Prostate gland (tissue), 2 donors: ENCODE measurements around the gene COTL1.

Experiments
- CTCF ChIP-seq, 4 experiments: fragments of 200-600 bp in 2 of 4; fragments of 450-650 bp in 2 of 4; sonication (generic) in 2 of 4; IDR thresholded peaks; 1 replicate in 3 of 4; 2 replicates in 1 of 4; pipeline ENCODE4 v1.5.1; 2016 to 2019; ENCODE audit warnings: antibody characterized with exemption in 4 of 4, mild to moderate bottlenecking in 2 of 4, moderate library complexity in 2 of 4
- POLR2A ChIP-seq: fragments of 450-650 bp; IDR thresholded peaks from one replicate; pipeline ENCODE4 v1.6.1; 2016; ENCODE audit warnings: antibody characterized with exemption, mild to moderate bottlenecking

- TF ChIP-seq POLR2A (no peak), CTCF (IDR thresholded peaks at IDR 0.05) (no peak)
Observed at GRCh38 chr16:84652566-84652965, 34.7 kb upstream of the COTL1 start.
